HG02973 (cell line): Measurements from ENCODE around the gene PTTG1.

Experiments
- ATAC-seq: cut with Tn5 transposase; IDR thresholded peaks from one replicate; pipeline ENCODE4 v1.9.1; 2021; ENCODE audit warnings: moderate library complexity; ENCODE audit not compliant: unreplicated experiment

The PTTG1 gene

GRCh38 chr5:160470437-160471361 lies 49.0 kb downstream of the PTTG1 start:
- no peak for ATAC-seq

- ATAC-seq: no peak
These were observed 50.1 kb downstream of the PTTG1 start for GRCh38 chr5:160471761-160472160.

GRCh38 chr5:160472482-160472881 lies 50.8 kb downstream of the PTTG1 start:
- no peak for ATAC-seq

GRCh38 chr5:160473681-160474080 lies 52.0 kb downstream of the PTTG1 start:
- ATAC-seq: no peak

GRCh38 chr5:160474084-160474483 lies 52.4 kb downstream of the PTTG1 start:
- ATAC-seq: no peak

GRCh38 chr5:160475864-160476438 lies 54.3 kb downstream of the PTTG1 start:
- ATAC-seq: no peak

- no peak for ATAC-seq
These were observed 55.8 kb downstream of the PTTG1 start for GRCh38 chr5:160477266-160477970.

GRCh38 chr5:160478163-160478562 lies 56.5 kb downstream of the PTTG1 start:
- no peak for ATAC-seq
